Effector memory CD4-positive, alpha-beta T cell (primary cell): ENCODE measurements around the gene DPYSL4.

Experiments used
- DNase-seq, 3 donors: peaks; one replicate each; pipeline ENCODE4 v3.0.0-alpha.2; 2020
- H3K27ac ChIP-seq: 2 replicates; pipeline ENCODE4 v1.7.0; 2013; ENCODE audit warnings: mild to moderate bottlenecking, low read length, moderate library complexity; ENCODE audit not compliant: insufficient read depth, poor library complexity, severe bottlenecking
- H3K27me3 ChIP-seq: replicated peaks from 2 replicates; pipeline ENCODE4 v1.7.0; 2013; ENCODE audit warnings: mild to moderate bottlenecking, low read length; ENCODE audit not compliant: insufficient read depth, control insufficient read depth, poor library complexity, severe bottlenecking
- H3K36me3 ChIP-seq: 2 replicates; pipeline ENCODE4 v1.7.0; 2013; ENCODE audit warnings: mild to moderate bottlenecking, low read length, moderate library complexity; ENCODE audit not compliant: control insufficient read depth, insufficient read depth
- H3K4me1 ChIP-seq: 2 replicates; pipeline ENCODE4 v1.7.0; 2013; ENCODE audit warnings: low read length, mild to moderate bottlenecking; ENCODE audit not compliant: control insufficient read depth, insufficient read depth, poor library complexity, severe bottlenecking
- H3K4me3 ChIP-seq: 2 replicates; pipeline ENCODE4 v1.7.0; 2013; ENCODE audit warnings: low read length, low read depth, mild to moderate bottlenecking; ENCODE audit not compliant: insufficient read depth, poor library complexity, severe bottlenecking
- H3K9me3 ChIP-seq: 2 replicates; pipeline ENCODE4 v1.7.0; 2013; ENCODE audit warnings: mild to moderate bottlenecking, low read length, moderate library complexity; ENCODE audit not compliant: control insufficient read depth
- total RNA-seq, 3 donors: gene quantifications; one replicate each; lab custom pipeline; 2026; lab: John Stamatoyannopoulos, UW

The DPYSL4 gene
- 0.58 to 4.8 (median 2.6) reads per million in 3 donors for total RNA-seq

- Histone ChIP-seq H3K4me3 (peak within 1 kb of the TSS; percentile 53), H3K4me1 (peaks cover 19% of the 10 kb centered on the region), H3K27ac (no peak within 1 kb of the TSS), H3K9me3 (no peaks in the 10 kb centered on the region), H3K36me3 (no peaks in the 10 kb centered on the region), H3K27me3 (peaks cover 25% of the 10 kb centered on the region)
- peak in 1 of 3 donors; percentile 8 for DNase-seq
These were observed at the start of gene DPYSL4 for GRCh38 chr10:132186488-132187429. DPYSL4 (plus strand) TSS chr10:132186948; CDS start chr10:132187064, 116 bp downstream.

- Histone ChIP-seq H3K27me3 (no peaks in the 10 kb centered on the region), H3K4me1 (no peaks in the 10 kb centered on the region), H3K36me3 (no peaks in the 10 kb centered on the region), H3K27ac (no peak overlapping the region), H3K4me3 (no peak overlapping the region), H3K9me3 (no peaks in the 10 kb centered on the region)
- DNase-seq, result no peak
These were observed 49.4 kb upstream of the DPYSL4 start for GRCh38 chr10:132137111-132138072.

DNA sequence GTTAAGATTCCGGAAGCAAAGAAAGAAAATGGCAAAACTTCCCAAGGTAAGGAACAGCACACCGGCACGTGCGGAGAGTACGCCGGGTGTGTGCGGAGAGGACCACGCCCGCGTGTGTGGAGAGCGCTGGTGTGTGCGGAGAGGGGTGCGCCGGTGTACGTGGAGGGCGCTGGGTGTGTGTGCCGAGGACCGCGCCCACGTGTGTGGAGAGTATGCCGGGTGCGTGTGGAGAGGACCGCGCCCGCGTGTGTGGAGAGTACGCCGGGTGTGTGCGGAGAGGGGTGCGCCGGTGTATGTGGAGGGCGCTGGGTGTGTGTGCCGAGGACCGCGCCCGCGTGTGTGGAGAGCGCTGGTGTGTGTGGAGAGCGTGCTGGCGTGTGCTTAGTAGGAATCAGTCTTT lies 48.6 kb upstream of the DPYSL4 start:
- Histone ChIP-seq H3K27me3 (no peaks in the 10 kb centered on the region), H3K4me1 (no peaks in the 10 kb centered on the region), H3K4me3 (no peak overlapping the region), H3K36me3 (no peaks in the 10 kb centered on the region), H3K27ac (no peak overlapping the region), H3K9me3 (no peaks in the 10 kb centered on the region)
- DNase-seq, result no peak

DNA sequence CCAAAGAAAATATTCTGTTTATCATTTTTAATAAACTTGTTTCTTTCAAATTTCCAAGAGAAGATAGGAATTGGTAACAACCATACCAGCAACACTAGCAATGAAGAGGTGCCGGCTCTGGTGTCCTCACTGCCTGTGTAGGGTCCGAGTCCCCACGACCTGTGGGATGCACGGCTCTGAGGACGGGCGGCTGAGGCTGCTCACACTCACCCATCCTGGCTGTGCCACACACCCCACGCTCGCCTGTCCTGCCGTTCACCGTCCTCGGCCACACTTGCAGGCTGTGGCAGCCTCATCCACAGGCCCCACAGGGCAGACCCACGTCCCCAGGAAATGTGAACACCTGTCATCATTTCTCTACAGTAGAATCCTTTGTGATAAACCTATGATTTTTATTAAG lies 48.2 kb upstream of the DPYSL4 start:
- no peaks in the 10 kb centered on the region for H3K9me3 ChIP-seq
- DNase-seq, result no peak
- no peaks in the 10 kb centered on the region for H3K36me3 ChIP-seq

DNA sequence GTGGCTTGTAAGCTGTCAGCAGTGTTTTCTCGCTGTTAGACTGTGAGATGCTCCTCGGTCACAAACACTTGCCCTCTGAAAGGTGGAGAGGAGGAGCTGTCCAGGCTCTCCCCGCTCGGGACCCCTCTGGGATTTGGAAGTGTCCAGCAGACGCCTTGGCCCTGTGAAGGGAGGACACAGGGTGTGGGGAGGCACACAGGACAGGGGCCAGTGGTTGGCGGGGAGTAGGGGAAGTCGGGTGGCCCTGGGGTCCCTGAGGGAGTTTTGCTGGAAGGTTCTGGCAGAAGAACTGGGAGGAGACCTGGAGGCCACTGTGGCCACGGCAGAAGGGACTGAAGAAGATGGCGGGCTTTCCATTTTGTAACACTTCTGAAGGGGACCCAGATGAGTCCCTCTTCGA lies 47.2 kb upstream of the DPYSL4 start:
- Histone ChIP-seq H3K4me3 (no peak overlapping the region), H3K27ac (no peak overlapping the region), H3K27me3 (no peaks in the 10 kb centered on the region), H3K4me1 (no peaks in the 10 kb centered on the region), H3K36me3 (no peaks in the 10 kb centered on the region), H3K9me3 (no peaks in the 10 kb centered on the region)
- no peak for DNase-seq

More for the DNA sequence above, 48.2 kb upstream of the DPYSL4 start:
- no peaks in the 10 kb centered on the region for H3K27me3 ChIP-seq
- H3K27ac ChIP-seq, result no peak overlapping the region
- H3K4me3 ChIP-seq, result no peak overlapping the region
- H3K4me1 ChIP-seq, result no peaks in the 10 kb centered on the region

DNA sequence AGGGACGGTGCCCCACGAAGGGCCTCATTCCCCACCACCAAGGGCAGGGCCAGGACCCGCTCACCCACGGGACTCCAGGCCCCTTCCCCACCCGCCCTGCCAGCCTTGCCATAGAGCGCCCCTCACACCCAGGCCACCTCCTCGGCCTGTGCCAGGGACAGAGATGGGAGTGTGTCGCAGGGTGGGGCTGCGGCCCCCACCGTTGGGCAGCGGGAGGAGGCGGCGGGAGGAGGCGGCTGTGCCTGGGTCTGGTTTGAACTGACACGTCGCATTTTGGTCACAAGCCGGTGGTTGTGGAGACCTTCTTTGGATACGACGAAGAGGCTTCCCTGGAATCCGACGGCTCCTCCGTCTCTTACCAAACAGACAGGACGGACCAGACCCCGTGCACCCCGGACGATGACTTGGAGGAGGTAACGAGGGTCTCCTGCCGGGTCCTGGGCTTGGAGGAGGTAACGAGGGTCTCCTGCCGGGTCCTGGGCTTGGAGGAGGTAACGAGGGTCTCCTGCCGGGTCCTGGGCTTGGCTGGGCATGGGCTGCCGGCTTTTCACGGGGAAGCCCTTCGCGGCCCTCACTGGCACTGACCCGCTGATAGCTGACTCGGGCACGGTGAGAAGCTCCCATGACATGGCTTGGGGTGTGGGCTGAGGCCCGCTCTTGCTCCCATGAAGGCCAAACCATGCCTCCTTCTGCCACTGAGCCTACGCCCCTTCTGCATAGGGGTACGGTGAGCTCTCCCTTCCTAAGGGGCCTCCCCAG lies 46.4 kb upstream of the DPYSL4 start:
- DNase-seq, result no peak
- Histone ChIP-seq H3K9me3 (no peaks in the 10 kb centered on the region), H3K27ac (no peak overlapping the region), H3K4me3 (no peak overlapping the region), H3K4me1 (no peaks in the 10 kb centered on the region), H3K27me3 (no peaks in the 10 kb centered on the region), H3K36me3 (no peaks in the 10 kb centered on the region)

DNA sequence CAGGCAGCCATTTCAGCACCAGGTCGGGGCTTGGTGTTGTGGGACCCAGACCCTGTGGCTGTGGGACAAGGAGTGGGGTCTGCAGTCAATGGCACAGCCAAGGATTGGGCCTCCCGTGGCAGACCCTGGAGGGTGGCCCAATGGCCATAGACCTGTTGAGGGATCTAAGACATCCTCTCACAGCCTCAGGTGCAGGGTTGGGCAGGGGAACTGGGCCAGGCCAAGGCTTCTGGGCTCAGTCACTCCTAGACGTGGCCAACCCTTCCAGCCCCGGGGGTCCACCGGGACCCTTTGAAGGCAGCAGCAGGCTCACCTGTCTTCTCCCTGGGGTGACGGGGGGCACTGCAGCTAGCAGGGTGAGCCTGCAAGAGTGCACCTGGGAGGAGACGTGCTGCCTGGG lies 45.7 kb upstream of the DPYSL4 start:
- H3K4me1 ChIP-seq, result no peaks in the 10 kb centered on the region
- H3K36me3 ChIP-seq, result no peaks in the 10 kb centered on the region
- no peaks in the 10 kb centered on the region for H3K9me3 ChIP-seq
- H3K4me3 ChIP-seq, result no peak overlapping the region
- no peak overlapping the region for H3K27ac ChIP-seq
- H3K27me3 ChIP-seq, result no peaks in the 10 kb centered on the region
- no peak for DNase-seq

- Histone ChIP-seq H3K4me1 (no peaks in the 10 kb centered on the region), H3K27ac (no peak overlapping the region), H3K4me3 (no peak overlapping the region), H3K36me3 (no peaks in the 10 kb centered on the region), H3K27me3 (no peaks in the 10 kb centered on the region), H3K9me3 (no peaks in the 10 kb centered on the region)
- DNase-seq, result no peak
These were observed 45.0 kb upstream of the DPYSL4 start for GRCh38 chr10:132141526-132142395.
